Adrenal gland (tissue), 5 donors: ENCODE measurements around the gene SLC45A3.

Experiments
- POLR2A ChIP-seq, 2 donors: fragments of 450-650 bp; IDR thresholded peaks; one replicate each; pipeline ENCODE4 v1.6.1; 2017; ENCODE audit warnings: antibody characterized with exemption in 2 of 2, mild to moderate bottlenecking in 2 of 2, moderate library complexity in 1 of 2
- TF ChIP-seq, protein P1 (sequence below), 6 experiments: fragments of 450-650 bp in 4 of 6; fragments of 200-600 bp in 2 of 6; sonication (generic) in 1 of 6; IDR thresholded peaks; 1 replicate in 5 of 6; 2 replicates in 1 of 6; pipeline versions ENCODE4 v1.5.1 to v1.8.0; 2016 to 2021; ENCODE audit warnings: antibody characterized with exemption in 6 of 6, mild to moderate bottlenecking in 2 of 6, moderate library complexity in 1 of 6
- donor health status: DM: no; HTN: no; CAD: no.

GRCh38 chr1:205610036-205610435 lies 70.3 kb downstream of the SLC45A3 start:
- TF ChIP-seq, protein P1, sequence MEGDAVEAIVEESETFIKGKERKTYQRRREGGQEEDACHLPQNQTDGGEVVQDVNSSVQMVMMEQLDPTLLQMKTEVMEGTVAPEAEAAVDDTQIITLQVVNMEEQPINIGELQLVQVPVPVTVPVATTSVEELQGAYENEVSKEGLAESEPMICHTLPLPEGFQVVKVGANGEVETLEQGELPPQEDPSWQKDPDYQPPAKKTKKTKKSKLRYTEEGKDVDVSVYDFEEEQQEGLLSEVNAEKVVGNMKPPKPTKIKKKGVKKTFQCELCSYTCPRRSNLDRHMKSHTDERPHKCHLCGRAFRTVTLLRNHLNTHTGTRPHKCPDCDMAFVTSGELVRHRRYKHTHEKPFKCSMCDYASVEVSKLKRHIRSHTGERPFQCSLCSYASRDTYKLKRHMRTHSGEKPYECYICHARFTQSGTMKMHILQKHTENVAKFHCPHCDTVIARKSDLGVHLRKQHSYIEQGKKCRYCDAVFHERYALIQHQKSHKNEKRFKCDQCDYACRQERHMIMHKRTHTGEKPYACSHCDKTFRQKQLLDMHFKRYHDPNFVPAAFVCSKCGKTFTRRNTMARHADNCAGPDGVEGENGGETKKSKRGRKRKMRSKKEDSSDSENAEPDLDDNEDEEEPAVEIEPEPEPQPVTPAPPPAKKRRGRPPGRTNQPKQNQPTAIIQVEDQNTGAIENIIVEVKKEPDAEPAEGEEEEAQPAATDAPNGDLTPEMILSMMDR (IDR thresholded peaks at IDR 0.05), result no peak
- no peak for TF ChIP-seq POLR2A (IDR thresholded peaks at IDR 0.05)
